Common myeloid progenitor, CD34-positive (primary cell): ENCODE results near the gene SOCS3.

Experiments
- CTCF ChIA-PET: fragments of 350-600 bp; sonication (Branson Sonifier 250); formaldehyde crosslinking; loops from one replicate; lab custom pipeline; 2021; ENCODE audit warnings: antibody characterized with exemption; lab: Charles Lee
- POLR2A ChIA-PET: fragments of 350-600 bp; sonication (Branson Sonifier 250); formaldehyde crosslinking; loops from one replicate; lab custom pipeline; 2021; ENCODE audit warnings: antibody characterized with exemption; lab: Charles Lee
- DNase-seq, 3 donors: peaks; one replicate each; pipeline versions ENCODE4 v3.0.0 to v3.0.0-alpha.2; 2013
- H3K27ac ChIP-seq, 2 experiments: 1 replicate in 1 of 2; 2 replicates in 1 of 2; pipeline ENCODE4 v1.7.0; 2013; ENCODE audit warnings: inconsistent platforms in 2 of 2, low read length in 2 of 2, mild to moderate bottlenecking in 2 of 2, low read depth in 1 of 2, moderate library complexity in 1 of 2; ENCODE audit not compliant: severe bottlenecking in 2 of 2, insufficient read depth in 1 of 2, poor library complexity in 1 of 2
- H3K27me3 ChIP-seq, 5 experiments: replicated peaks in 2 of 5; 1 replicate in 3 of 5; 2 replicates in 2 of 5; pipeline versions ENCODE4 v1.6.1 to v1.7.0; 2013; ENCODE audit warnings: low read length in 4 of 5, mild to moderate bottlenecking in 2 of 5, moderate library complexity in 2 of 5, inconsistent platforms in 1 of 5; ENCODE audit not compliant: insufficient read depth in 5 of 5, control insufficient read depth in 4 of 5
- H3K36me3 ChIP-seq, 4 experiments: 1 replicate in 2 of 4; 2 replicates in 2 of 4; pipeline versions ENCODE4 v1.6.1 to v1.7.0; 2013; ENCODE audit warnings: low read length in 3 of 4, control low read depth in 1 of 4, mild to moderate bottlenecking in 1 of 4; ENCODE audit not compliant: control insufficient read depth in 4 of 4, insufficient read depth in 4 of 4
- H3K4me1 ChIP-seq, 4 experiments: 1 replicate in 3 of 4; 2 replicates in 1 of 4; pipeline versions ENCODE4 v1.6.1 to v1.7.1; 2013; ENCODE audit warnings: low read length in 3 of 4, mild to moderate bottlenecking in 3 of 4, control low read depth in 1 of 4, inconsistent platforms in 1 of 4, moderate library complexity in 1 of 4; ENCODE audit not compliant: control insufficient read depth in 4 of 4, insufficient read depth in 4 of 4; ENCODE audit errors: control extremely low read depth in 1 of 4
- H3K4me3 ChIP-seq, 7 experiments: 1 replicate in 4 of 7; 2 replicates in 3 of 7; pipeline versions ENCODE4 v1.5.1 to v1.7.0; 2013; ENCODE audit warnings: mild to moderate bottlenecking in 7 of 7, low read length in 6 of 7, moderate library complexity in 6 of 7, inconsistent platforms in 2 of 7, low read depth in 2 of 7, control low read depth in 1 of 7; ENCODE audit not compliant: insufficient read depth in 4 of 7, control insufficient read depth in 1 of 7; ENCODE audit errors: extremely low read depth in 1 of 7
- H3K9me3 ChIP-seq, 5 experiments: 1 replicate in 4 of 5; 2 replicates in 1 of 5; pipeline versions ENCODE4 v1.6.1 to v1.7.1; 2013; ENCODE audit warnings: low read length in 4 of 5, mild to moderate bottlenecking in 2 of 5, inconsistent platforms in 1 of 5, low read depth in 1 of 5, moderate library complexity in 1 of 5; ENCODE audit not compliant: control insufficient read depth in 4 of 5, insufficient read depth in 2 of 5; ENCODE audit errors: control extremely low read depth in 1 of 5
- WGBS: methylation state at CpG from one replicate; pipeline ENCODE4 v1.1.5; 2013; ENCODE audit not compliant: insufficient coverage; 5-methylcytosine and 5-hydroxymethylcytosine counted together

Gene SOCS3

GRCh38 chr17:78343187-78343542, 16.7 kb downstream of the SOCS3 start:
- no peaks in the 10 kb centered on the region for H3K9me3 ChIP-seq
- CTCF ChIA-PET = interaction anchor here (0.9 to 2.0 kb wide), 8 partner anchors 8 to 55 kb away, joined by 3 to 8 read pairs (median 4); no protein-coding TSS in a partner anchor
- 10% methylated on average over 4 of the region's 5 CpGs for WGBS
- H3K36me3 ChIP-seq = no peaks in the 10 kb centered on the region
- POLR2A ChIA-PET = interaction anchor here (1.1 to 2.5 kb wide), 2 partner anchors 8 to 16 kb away, joined by 3 to 14 read pairs; partner anchors contain the start of gene SOCS3
- peaks cover 2 to 45% (median 29%) of the 10 kb centered on the region in 4 experiments for H3K4me1 ChIP-seq
- H3K27ac ChIP-seq = peak overlapping the region in 1 of 2 experiments; percentile 54
- H3K4me3 ChIP-seq = peak overlapping the region in 3 of 7 experiments; percentile 19 to 64 (median 55)
- DNase-seq = peak in 1 of 3 donors; percentile 72
- peaks cover 0 to 6% (median 0%) of the 10 kb centered on the region in 5 experiments for H3K27me3 ChIP-seq

- Histone ChIP-seq H3K27ac (peak overlapping the region in 1 of 2 experiments; percentile 54), H3K27me3 (peaks cover 0 to 6% (median 0%) of the 10 kb centered on the region in 5 experiments), H3K9me3 (no peaks in the 10 kb centered on the region), H3K36me3 (no peaks in the 10 kb centered on the region), H3K4me1 (peaks cover 2 to 44% (median 30%) of the 10 kb centered on the region in 4 experiments), H3K4me3 (peak overlapping the region in 3 of 7 experiments; percentile 56 to 72 (median 64))
- DNase-seq = peak in 1 of 3 donors; percentile 51
- ChIA-PET CTCF (interaction anchor here (0.9 to 1.7 kb wide), 5 partner anchors 12 to 54 kb away, joined by 3 to 6 read pairs (median 4); no protein-coding TSS in a partner anchor), POLR2A (interaction anchor here (1.1 to 2.5 kb wide), 2 partner anchors 9 to 17 kb away, joined by 3 to 14 read pairs; partner anchors contain the start of gene SOCS3)
- 81% methylated on average over 11 of the region's 26 CpGs for WGBS
These were observed 17.3 kb downstream of the SOCS3 start for GRCh38 chr17:78342449-78343186.

GRCh38 chr17:78341559-78342448, 18.1 kb downstream of the SOCS3 start:
- peaks cover 2 to 43% (median 33%) of the 10 kb centered on the region in 4 experiments for H3K4me1 ChIP-seq

GRCh38 chr17:78340183-78340955, 19.5 kb downstream of the SOCS3 start:
- no peaks in the 10 kb centered on the region for H3K9me3 ChIP-seq
- H3K4me1 ChIP-seq = peaks cover 2 to 43% (median 33%) of the 10 kb centered on the region in 4 experiments
- H3K27me3 ChIP-seq = peaks cover 0 to 6% (median 0%) of the 10 kb centered on the region in 5 experiments
- no peak for DNase-seq
- no peak overlapping the region for H3K4me3 ChIP-seq
- ChIA-PET POLR2A (interaction anchor here (0.6 to 1.6 kb wide), 3 partner anchors 15 to 19 kb away, joined by 3 to 5 read pairs (median 4); partner anchors contain the start of gene SOCS3), CTCF (interaction anchor here (0.9 to 1.6 kb wide), 5 partner anchors 11 to 52 kb away, joined by 3 to 4 read pairs (median 3); no protein-coding TSS in a partner anchor)
- H3K27ac ChIP-seq = no peak overlapping the region
- no peaks in the 10 kb centered on the region for H3K36me3 ChIP-seq
- 100% methylated on average over 6 of the region's 10 CpGs for WGBS

More at GRCh38 chr17:78341559-78342448, 18.1 kb downstream of the SOCS3 start:
- H3K4me3 ChIP-seq = peak overlapping the region in 5 of 7 experiments; percentile 26 to 72 (median 56)
- WGBS = 6% methylated on average over 56 of the region's 95 CpGs
- POLR2A ChIA-PET = interaction anchor here (1.6 kb wide), 1 partner anchor 18 kb away, joined by 5 read pairs; the partner anchor contains the start of gene SOCS3
- peaks cover 0 to 6% (median 0%) of the 10 kb centered on the region in 5 experiments for H3K27me3 ChIP-seq
- no peak overlapping the region for H3K27ac ChIP-seq
- no peaks in the 10 kb centered on the region for H3K9me3 ChIP-seq
- DNase-seq = peak in 1 of 3 donors; percentile 42
- CTCF ChIA-PET = interaction anchor here (1.0 to 1.6 kb wide), 4 partner anchors 16 to 53 kb away, joined by 3 to 6 read pairs (median 4); no protein-coding TSS in a partner anchor
- H3K36me3 ChIP-seq = no peaks in the 10 kb centered on the region

GRCh38 chr17:78338486-78339259, 21.2 kb downstream of the SOCS3 start:
- Histone ChIP-seq H3K27ac (no peak overlapping the region), H3K4me1 (peaks cover 0 to 31% (median 25%) of the 10 kb centered on the region in 4 experiments), H3K4me3 (no peak overlapping the region), H3K27me3 (peaks cover 0 to 6% (median 0%) of the 10 kb centered on the region in 5 experiments), H3K36me3 (no peaks in the 10 kb centered on the region), H3K9me3 (no peaks in the 10 kb centered on the region)
- POLR2A ChIA-PET = no interaction called here
- no peak for DNase-seq
- CTCF ChIA-PET = interaction anchor here (0.6 to 2.5 kb wide), 4 partner anchors 9 to 627 kb away, joined by 3 to 7 read pairs (median 4); no protein-coding TSS in a partner anchor
- 60% methylated on average over 11 of the region's 11 CpGs for WGBS
